ENCODE results near the gene BRD1.

GRCh38 chr22:49765951-49766350 lies 61.7 kb downstream of the BRD1 start:
- no peak for TF ChIP-seq CTCF (conservative IDR thresholded peaks at IDR 0.05; ENCODE audit: low read depth, low read length)
- TF ChIP-seq EZH2 (IDR thresholded peaks at IDR 0.05; ENCODE audit: low read length, unreplicated experiment) = no peak
